Panc1 (cell line): ENCODE results near the gene CLDN1. TPM values are rescaled to one million over a fixed set of nuclear protein-coding genes. Genes with fewer than 3 reads are reported as not detected.
A peak's percentile ranks its signal among the peaks of the same experiment; 100 is the strongest.

ENCODE experiments used
- ATAC-seq: fragments of 200-7000 bp; cut with Tn5 transposase; 2 replicates; pipeline ENCODE4 v1.9.1; 2020; ENCODE audit warnings: mild to moderate bottlenecking, moderate library complexity
- BruUV-seq: library from RNA; stranded (reverse); fragments of 400-500 nt; replicated peaks from 2 replicates; lab custom pipeline; 2021; lab: Mats Ljungman, UMichigan
- CTCF ChIA-PET: fragments of 300-600 bp; sonication (Branson Sonifier 250); formaldehyde crosslinking; loops from one replicate; lab custom pipeline; 2022; ENCODE audit warnings: antibody characterized with exemption; lab: Charles Lee
- POLR2A ChIA-PET: fragments of 300-600 bp; sonication (Branson Sonifier 250); formaldehyde crosslinking; loops from one replicate; lab custom pipeline; 2022; ENCODE audit warnings: antibody characterized with exemption; lab: Charles Lee
- DNase-seq: peaks from one replicate; pipeline ENCODE4 v3.0.0-alpha.2; 2010; ENCODE audit warnings: low read depth, low spot score
- H3K27ac ChIP-seq: 2 replicates; pipeline ENCODE4 v1.5.1; 2011; ENCODE audit warnings: mild to moderate bottlenecking, low read length, inconsistent platforms
- H3K27me3 ChIP-seq: fragments of 200-500 bp; sonication (Bioruptor generic); 2 replicates; pipeline ENCODE4 v1.6.0; 2014; ENCODE audit warnings: low read length, inconsistent platforms; ENCODE audit not compliant: control insufficient read depth, insufficient read depth
- H3K36me3 ChIP-seq: fragments of 200-500 bp; sonication (Bioruptor generic); 2 replicates; pipeline ENCODE4 v1.5.1; 2014; ENCODE audit warnings: inconsistent platforms, mild to moderate bottlenecking, low read length, moderate library complexity; ENCODE audit not compliant: control insufficient read depth, insufficient read depth
- H3K4me1 ChIP-seq: 2 replicates; pipeline ENCODE4 v1.5.1; 2011; ENCODE audit warnings: inconsistent platforms, mild to moderate bottlenecking, low read length, moderate library complexity; ENCODE audit not compliant: control insufficient read depth, insufficient read depth
- H3K4me3 ChIP-seq, 2 experiments: 2 replicates each; pipeline ENCODE4 v1.5.1; 2011 to 2012; ENCODE audit warnings: low read depth in 2 of 2, low read length in 2 of 2, mild to moderate bottlenecking in 2 of 2, inconsistent platforms in 1 of 2, moderate library complexity in 1 of 2
- H3K9me3 ChIP-seq: fragments of 200-500 bp; sonication (Bioruptor generic); 2 replicates; pipeline ENCODE4 v1.5.1; 2014; ENCODE audit warnings: low read depth, mild to moderate bottlenecking, inconsistent platforms, low read length, moderate library complexity; ENCODE audit not compliant: control insufficient read depth, insufficient read depth
- POLR2AphosphoS5 ChIP-seq: IDR thresholded peaks from 2 replicates; pipeline ENCODE4 v1.6.1; 2012; ENCODE audit warnings: mild to moderate bottlenecking, low read depth, low read length, moderate library complexity
- REST ChIP-seq, 2 experiments: IDR thresholded peaks; 2 replicates each; pipeline ENCODE4 v1.6.1; 2011 to 2012; ENCODE audit warnings: low read depth in 2 of 2, control low read depth in 1 of 2, low read length in 1 of 2, mild to moderate bottlenecking in 1 of 2, moderate library complexity in 1 of 2; ENCODE audit not compliant: insufficient read depth in 1 of 2
- SIN3A ChIP-seq: IDR thresholded peaks from 2 replicates; pipeline ENCODE4 v1.6.1; 2012; ENCODE audit warnings: low read depth, mild to moderate bottlenecking, low read length, moderate library complexity, borderline replicate concordance; ENCODE audit not compliant: insufficient read depth
- TCF7L2 ChIP-seq: IDR thresholded peaks from 2 replicates; pipeline ENCODE4 v1.6.1; 2011; ENCODE audit warnings: mild to moderate bottlenecking, low read depth, low read length, inconsistent platforms
- in situ Hi-C: cut with HindIII; loops from 2 replicates; pipeline ENCODE4 v1.10.0; 2016; ENCODE audit warnings: low sequenced_read_pairs, low pct_unique_long_range_greater_than_20kb
- intact Hi-C: fragments of 100-400 bp; cut with micrococcal nuclease; formaldehyde crosslinking; loops from one replicate; pipeline ENCODE4 v1.10.0; 2022; ENCODE audit not compliant: unreplicated experiment
- total RNA-seq: library from RNA; stranded (reverse); gene quantifications from one replicate; pipeline ENCODE4 v1.2.1, GENCODE V29; 2021; ENCODE audit not compliant: unreplicated experiment
- TF ChIP-seq, protein P1 (sequence below): fragments of 450-650 bp; IDR thresholded peaks from 2 replicates; pipeline ENCODE4 v1.5.1; 2017; ENCODE audit warnings: mild to moderate bottlenecking

CLDN1 gene
- total RNA-seq, 1 experiment from 2014 or later: 30.9 TPM

- no peaks in the 10 kb centered on the region for H3K4me1 ChIP-seq
- H3K27ac ChIP-seq: no peak overlapping the region
- no peaks in the 10 kb centered on the region for H3K9me3 ChIP-seq
- ChIA-PET CTCF (no interaction called here), POLR2A (no interaction called here)
- in situ Hi-C loops (no loop called here), intact Hi-C loops (no loop called here)
- DNase-seq (no peak), ATAC-seq (no peak)
- BruUV-seq: no TSS peak
- TF ChIP-seq SIN3A (no peak), TCF7L2 (no peak), REST (IDR thresholded peaks at IDR 0.05; ENCODE audit: insufficient read depth in 1 of 2, low read depth in 2 of 2, low read length in 1 of 2) (no peak), POLR2AphosphoS5 (no peak)
- TF ChIP-seq, protein P1, sequence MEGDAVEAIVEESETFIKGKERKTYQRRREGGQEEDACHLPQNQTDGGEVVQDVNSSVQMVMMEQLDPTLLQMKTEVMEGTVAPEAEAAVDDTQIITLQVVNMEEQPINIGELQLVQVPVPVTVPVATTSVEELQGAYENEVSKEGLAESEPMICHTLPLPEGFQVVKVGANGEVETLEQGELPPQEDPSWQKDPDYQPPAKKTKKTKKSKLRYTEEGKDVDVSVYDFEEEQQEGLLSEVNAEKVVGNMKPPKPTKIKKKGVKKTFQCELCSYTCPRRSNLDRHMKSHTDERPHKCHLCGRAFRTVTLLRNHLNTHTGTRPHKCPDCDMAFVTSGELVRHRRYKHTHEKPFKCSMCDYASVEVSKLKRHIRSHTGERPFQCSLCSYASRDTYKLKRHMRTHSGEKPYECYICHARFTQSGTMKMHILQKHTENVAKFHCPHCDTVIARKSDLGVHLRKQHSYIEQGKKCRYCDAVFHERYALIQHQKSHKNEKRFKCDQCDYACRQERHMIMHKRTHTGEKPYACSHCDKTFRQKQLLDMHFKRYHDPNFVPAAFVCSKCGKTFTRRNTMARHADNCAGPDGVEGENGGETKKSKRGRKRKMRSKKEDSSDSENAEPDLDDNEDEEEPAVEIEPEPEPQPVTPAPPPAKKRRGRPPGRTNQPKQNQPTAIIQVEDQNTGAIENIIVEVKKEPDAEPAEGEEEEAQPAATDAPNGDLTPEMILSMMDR: no peak
- no peaks in the 10 kb centered on the region for H3K27me3 ChIP-seq
- no peaks in the 10 kb centered on the region for H3K36me3 ChIP-seq
- H3K4me3 ChIP-seq: no peak overlapping the region
These were observed 55.9 kb downstream of the CLDN1 start for GRCh38 chr3:190266265-190266912.

DNA sequence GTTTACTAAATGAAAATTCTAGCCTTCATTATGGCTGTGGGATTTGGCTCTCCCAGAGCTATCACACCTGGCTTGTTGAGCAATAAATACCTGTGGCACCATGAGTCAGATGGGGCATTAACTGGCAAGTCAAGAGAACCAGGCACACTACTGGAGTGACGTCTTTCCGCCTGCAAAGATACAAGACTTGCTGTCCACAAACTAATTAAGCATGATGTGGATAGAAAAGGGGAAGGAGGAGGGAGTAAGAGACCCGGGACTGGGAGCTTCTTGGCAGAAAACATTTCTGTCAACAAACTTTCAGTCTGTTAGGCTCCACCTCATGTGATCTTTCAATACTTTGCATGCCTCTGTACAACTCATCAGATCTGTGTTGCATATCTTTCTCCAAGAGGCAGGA is 56.5 kb downstream of the CLDN1 start:
- no peak overlapping the region for H3K27ac ChIP-seq
- intact Hi-C loops (no loop called here), in situ Hi-C loops (no loop called here)
- ATAC-seq (peak; percentile 34; the same call in 1 of the 2 replicates), DNase-seq (no peak)
- H3K9me3 ChIP-seq: no peaks in the 10 kb centered on the region
- H3K4me1 ChIP-seq: no peaks in the 10 kb centered on the region
- ChIA-PET CTCF (no interaction called here), POLR2A (no interaction called here)
- BruUV-seq: no TSS peak
- no peak overlapping the region for H3K4me3 ChIP-seq
- no peak for TF ChIP-seq REST (IDR thresholded peaks at IDR 0.05; ENCODE audit: insufficient read depth in 1 of 2, low read depth in 2 of 2, low read length in 1 of 2)
- no peak for TF ChIP-seq POLR2AphosphoS5
- TF ChIP-seq, protein P1: no peak
- no peak for TF ChIP-seq TCF7L2
- TF ChIP-seq SIN3A: no peak
- H3K27me3 ChIP-seq: no peaks in the 10 kb centered on the region
- H3K36me3 ChIP-seq: no peaks in the 10 kb centered on the region
